HG03457 (cell line): Measurements from ENCODE around the gene ARRB1.
"Not testable (repeated sequence)": the region's sequence is repeated elsewhere in the genome, so short reads cannot be mapped to it uniquely, and the experiment has no call there.

Experiments used
- ATAC-seq: cut with Tn5 transposase; IDR thresholded peaks from one replicate; pipeline ENCODE4 v1.9.1; 2021; ENCODE audit warnings: moderate number of reproducible peaks; ENCODE audit not compliant: unreplicated experiment

ARRB1 gene

GRCh38 chr11:75371949-75372876 lies 20.8 kb upstream of the ARRB1 start:
- ATAC-seq: no peak

DNA sequence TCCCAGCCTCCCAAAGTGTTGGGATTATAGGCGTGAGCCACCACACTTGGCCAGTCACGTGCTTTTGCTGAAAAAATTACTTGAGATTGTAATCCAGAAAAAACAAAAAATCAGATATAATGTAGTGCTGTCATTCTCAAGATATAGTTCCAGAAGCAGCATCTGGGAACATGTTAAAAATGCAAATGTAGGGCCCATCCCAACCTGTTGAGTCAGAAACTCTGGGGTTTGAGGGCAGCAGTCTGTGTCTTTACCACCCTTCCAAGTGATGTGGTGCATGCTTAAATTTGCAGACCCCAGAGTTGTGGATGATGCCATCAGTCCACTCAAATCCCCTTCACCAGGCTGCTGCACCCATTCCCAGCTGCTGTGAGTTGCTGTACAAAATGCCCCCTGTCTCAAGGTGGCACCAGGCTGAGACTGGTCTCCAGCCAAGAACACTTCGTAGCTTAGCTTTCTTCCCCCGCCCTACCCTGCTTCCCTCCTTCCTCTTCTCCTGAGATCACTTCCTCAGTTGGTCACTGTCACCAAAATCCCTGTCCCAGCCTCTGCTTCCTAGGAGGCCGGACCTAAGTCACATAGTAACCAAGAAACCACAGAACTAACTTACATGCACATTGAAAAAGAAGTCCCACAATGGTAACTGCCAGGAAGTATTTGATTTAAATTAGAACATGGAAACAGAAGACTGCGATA lies 18.2 kb upstream of the ARRB1 start:
- no peak for ATAC-seq

GRCh38 chr11:75366826-75367225 lies 15.4 kb upstream of the ARRB1 start:
- not testable (repeated sequence) for ATAC-seq

DNA sequence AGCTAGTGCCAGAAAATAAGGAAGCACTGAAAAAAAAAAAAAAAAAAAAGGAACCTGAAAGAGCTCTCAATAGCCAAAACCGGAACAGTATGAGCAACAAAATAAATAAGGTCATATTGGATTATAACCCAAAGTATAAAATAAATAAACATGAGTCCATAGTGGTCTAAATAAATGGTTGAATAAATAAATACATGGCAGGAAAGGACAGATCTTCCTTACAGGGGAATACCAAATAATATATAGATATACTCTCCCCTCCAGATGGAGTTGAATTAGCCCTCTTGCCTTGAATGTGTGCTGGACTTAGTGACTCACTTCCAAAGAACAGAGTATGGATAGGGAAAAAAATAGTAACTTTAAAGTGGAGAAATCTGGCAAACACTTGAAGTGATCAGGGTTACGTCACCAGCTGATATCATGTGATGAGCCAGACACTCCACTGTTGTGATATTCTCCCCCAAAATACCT lies 14.3 kb upstream of the ARRB1 start:
- no peak for ATAC-seq

DNA sequence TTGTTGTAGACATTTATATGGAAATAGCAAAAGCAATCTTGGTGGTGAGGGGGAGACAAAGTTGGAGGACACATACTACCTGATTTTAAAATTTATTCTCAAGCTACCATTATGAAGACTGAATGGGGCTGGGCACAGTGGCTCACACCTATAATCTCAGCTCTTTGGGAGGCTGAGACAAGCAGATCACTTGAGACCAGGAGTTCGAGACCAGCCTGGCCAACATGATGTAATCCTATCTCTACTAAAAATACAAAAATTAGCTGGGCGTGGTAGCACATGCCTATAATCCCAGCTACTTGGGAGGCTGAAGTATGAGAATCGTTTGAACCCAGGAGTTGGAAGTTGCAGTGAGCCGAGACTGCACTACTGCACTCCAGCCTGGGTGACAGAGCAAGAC lies 10.8 kb upstream of the ARRB1 start:
- not testable (repeated sequence) for ATAC-seq

GRCh38 chr11:75356613-75357012 lies 5.2 kb upstream of the ARRB1 start:
- no peak for ATAC-seq

DNA sequence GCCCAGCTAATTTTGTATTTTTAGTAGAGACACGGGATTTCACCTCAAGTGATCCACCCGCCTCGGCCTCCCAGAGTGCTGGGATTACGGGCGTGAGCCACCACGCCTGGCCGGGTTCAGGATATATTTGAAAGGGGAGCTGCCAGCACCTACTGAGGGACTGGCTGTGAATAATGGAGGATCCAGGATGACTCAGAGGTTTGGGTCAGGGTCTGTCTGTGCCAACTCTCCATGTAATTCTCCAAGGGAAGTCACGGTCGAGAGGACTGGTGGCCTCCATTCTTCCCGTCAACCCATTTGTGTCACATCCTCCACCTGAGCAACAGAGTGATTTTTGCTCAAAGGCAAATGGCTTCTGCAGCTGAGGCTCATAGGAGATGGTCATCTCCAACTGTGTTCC lies 3.6 kb upstream of the ARRB1 start:
- no peak for ATAC-seq

DNA sequence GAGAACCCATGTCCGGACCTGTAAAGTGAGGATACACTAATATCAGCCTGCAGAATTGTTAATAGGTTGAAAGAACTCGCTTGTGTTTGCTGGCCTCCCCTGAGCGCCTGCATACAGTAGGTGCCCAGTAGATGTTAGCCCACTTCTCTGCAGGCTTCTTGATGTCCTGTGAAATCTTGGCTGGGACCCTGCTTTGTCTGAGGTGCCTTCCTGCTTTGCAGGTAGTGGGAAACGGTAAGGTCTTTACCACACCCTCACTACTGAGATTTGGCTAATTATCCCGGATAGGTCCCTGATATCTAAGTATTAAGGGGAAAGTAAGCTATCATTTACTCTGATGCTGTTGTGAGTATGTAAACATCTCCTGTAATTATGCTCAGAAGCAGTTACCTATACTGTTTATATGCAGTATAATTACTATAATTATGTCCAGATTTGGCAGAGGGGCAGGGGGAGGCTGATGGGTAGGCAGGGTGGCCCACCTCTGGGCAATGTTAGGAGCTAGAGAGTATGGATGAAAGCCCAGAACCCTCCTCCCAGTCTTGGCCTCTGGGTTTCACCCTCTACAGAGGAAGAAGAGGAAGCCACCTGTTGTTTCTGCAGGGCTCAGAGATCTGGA lies 1.2 kb upstream of the ARRB1 start:
- ATAC-seq: no peak

DNA sequence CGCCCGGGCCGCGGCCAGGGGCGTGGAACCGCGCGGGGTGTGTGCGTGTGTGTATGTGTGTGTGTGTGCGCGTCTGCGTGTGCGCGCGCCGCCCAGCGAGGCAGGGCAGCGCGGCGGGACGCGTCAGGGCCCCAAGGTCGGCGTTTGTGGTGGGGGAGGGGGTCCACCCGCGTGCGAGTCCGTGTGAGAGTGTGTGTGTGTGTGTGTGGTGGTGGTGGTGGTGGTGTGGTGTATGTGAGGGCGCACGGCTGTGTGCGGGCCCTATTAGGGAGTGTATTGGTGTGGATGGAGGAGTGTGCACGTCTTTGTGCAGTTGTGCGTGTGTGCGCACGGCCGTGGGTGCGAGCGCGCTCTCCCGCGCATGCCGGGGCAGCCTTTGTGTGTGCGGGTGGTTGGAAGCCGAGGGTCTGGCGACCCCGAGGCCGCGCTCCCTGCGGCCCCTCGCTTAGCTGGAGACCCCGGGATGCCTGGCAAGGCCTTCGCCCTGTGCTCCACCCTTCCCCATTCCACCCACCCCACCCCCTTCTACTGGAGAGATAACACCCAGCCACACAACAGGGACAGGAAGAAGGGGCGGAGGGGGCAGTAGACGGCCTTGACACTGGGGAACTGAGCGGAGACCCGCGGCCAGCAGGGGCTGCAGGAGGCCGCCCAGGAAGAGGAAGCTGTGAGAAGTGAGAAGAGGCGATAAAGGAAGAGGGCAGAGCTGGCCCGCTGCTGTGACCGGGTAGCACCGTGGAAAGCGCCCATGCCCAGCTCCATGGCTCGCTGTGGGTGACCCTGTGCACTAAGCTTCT lies 528 bp upstream of the ARRB1 start:
- no peak for ATAC-seq

GRCh38 chr11:75350743-75351540 lies 519 bp downstream of the ARRB1 start:
- no peak for ATAC-seq

GRCh38 chr11:75350122-75350742 lies 1.2 kb downstream of the ARRB1 start:
- ATAC-seq: no peak

DNA sequence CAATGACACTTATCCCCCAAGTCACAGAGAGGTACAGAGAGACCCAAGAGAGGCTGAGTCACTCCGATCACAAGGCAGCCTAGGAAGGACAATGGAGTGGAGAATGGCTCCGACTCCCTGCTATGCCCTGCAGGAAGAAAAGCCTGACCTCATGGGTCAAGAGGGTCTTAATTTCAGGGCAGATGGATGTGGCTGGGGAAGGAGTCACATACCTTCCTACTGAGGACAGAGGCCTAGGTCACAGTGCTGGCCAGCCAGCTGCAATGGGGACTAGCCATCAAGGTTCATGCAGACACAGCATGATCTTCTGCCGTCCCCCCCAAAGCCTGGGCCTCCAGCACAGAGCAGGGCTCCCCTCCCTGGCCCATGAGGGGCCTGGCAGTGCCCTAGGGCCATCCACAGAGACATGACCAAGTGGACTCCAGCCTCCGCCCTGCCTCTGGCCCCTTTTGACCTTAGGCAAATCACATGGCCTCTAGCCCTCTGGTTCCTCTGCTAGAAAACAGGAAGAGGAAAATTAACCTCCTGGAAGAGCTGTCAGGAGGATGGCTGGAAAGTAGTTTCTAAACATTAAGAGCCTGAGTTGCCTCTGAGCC lies 1.8 kb downstream of the ARRB1 start:
- ATAC-seq: no peak

DNA sequence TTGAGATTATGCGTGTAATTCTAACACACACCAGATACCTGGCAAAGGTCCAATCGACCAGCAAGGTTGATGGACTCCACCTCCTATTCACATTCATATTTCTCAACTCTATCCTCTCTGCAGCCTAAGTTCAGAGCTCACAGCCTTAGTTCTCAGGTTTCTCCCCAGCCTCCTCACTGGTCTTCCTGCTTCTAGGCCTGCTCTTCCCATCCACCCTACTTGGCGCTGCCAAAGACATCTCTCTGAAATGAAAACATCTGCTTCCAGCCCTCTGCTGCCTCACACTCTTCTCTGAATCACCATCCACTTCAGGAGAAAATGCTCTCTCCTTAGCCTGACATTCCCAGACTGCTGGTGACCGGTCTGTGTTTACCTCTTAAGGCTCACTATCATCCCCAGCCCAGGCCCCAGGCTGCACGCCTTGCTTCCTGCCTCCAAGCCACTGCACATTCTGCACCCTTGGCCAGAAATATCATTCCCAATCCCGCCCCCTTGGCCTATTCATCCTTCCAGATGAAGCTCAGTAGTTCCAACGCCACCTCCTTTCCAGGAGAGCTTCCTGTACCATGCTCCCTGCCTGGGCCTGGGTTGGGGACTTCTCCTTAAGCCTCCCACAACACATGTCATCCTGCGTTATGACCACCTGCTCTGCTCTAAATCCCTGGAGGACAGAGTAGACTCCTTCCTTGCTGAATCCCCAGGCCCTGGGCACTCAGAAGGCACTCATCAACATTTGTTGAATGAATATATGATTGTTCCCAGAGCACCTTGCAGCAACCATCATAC lies 3.5 kb downstream of the ARRB1 start:
- ATAC-seq: no peak

DNA sequence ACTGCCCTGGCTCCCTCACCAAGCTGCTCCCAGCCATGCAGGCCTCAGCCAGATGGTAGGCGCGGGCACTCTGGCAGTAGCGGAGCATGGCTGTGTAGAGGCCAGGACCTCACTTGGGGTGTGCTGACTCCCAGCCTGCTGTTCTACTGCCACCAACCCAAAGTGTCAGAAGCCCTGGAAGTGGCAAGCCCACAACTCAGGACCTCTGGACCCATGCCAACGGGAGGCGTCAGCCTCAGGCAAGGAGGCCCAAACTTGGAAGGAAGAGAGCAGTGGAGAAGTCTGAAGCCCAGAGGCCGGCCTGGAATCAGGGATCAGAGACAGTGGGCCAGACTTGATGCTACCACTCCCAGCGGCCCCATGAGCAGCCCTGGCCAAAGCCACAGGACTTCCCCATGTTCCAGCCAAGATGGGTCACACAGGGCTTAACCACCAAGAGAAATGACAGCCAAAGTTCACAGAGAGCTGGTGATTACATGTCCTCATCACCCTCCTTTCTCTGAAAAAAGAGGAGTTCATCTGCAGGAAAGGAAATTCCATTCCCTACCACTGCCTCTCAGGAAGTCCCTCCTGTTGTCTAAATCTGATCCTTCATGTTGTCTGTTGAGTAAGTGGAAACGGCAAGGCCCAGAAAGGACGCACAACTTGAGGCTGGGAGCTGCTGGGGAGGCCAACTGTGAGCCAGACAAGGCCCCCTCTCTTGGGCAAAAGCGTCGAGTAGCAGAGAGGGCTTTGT lies 4.4 kb downstream of the ARRB1 start:
- no peak for ATAC-seq

GRCh38 chr11:75346296-75346695 lies 5.2 kb downstream of the ARRB1 start:
- no peak for ATAC-seq

- no peak for ATAC-seq
These were observed 5.9 kb downstream of the ARRB1 start for GRCh38 chr11:75345455-75346160.
